Measurements from ENCODE around the gene WEE2. TPM values are rescaled to one million over a fixed set of nuclear protein-coding genes. Genes with fewer than 3 reads are reported as not detected.

WEE2 gene
- total RNA-seq, 1 donor from 2014 or later, result 0.36 TPM

DNA sequence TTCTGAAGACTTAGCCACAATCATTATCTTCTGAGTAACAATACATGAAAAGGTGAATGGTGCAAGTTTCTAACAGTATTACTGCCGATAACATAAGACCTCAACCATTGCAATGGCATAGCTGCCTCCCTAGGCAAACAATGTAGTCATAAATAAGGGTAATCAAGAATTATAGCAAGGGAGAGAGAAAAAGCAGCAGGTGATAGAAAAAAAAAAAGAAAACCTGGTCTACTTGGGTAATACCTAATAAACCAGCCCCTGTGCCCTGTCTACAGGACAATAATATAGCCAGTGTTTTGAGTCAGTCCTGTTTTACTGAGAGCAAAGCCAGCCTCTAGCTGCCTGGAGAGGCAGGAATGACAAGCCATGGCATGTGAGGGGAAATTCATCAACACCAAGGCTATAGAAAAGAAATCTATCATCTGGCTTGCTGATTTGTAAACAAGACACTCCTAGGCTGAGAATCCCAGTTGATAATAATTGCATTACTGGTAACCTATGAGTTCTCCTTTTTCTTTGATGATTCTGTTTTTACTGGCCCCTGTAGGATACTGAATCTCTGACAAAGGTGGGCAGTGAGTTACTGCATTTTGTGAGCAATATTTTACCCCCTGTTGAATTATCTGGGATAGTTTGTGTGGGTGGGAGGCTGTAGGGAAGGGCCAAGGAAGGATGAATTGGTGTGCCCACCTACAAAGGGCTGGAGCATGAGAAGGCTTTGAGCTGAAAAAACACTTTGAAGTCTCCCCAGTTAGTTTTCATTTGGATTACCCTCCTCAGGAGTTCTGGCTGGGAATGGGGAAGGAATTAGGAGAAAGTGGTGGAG, 1.7 kb upstream of the WEE2 start:
- no peak for DNase-seq (ENCODE audit: low spot score, unreplicated experiment)
- Mint-ChIP-seq H3K4me3 (ENCODE audit: low read depth) (peak overlapping the region; percentile 4), H3K27ac (peak overlapping the region; percentile 92), H3K9me3 (ENCODE audit: low read depth) (no peaks in the 10 kb centered on the region), H3K4me1 (ENCODE audit: low read depth) (peaks cover 63% of the 10 kb centered on the region), H3K36me3 (ENCODE audit: insufficient read depth) (no peaks in the 10 kb centered on the region), H3K27me3 (no peaks in the 10 kb centered on the region)
- TF ChIP-seq, protein P1, sequence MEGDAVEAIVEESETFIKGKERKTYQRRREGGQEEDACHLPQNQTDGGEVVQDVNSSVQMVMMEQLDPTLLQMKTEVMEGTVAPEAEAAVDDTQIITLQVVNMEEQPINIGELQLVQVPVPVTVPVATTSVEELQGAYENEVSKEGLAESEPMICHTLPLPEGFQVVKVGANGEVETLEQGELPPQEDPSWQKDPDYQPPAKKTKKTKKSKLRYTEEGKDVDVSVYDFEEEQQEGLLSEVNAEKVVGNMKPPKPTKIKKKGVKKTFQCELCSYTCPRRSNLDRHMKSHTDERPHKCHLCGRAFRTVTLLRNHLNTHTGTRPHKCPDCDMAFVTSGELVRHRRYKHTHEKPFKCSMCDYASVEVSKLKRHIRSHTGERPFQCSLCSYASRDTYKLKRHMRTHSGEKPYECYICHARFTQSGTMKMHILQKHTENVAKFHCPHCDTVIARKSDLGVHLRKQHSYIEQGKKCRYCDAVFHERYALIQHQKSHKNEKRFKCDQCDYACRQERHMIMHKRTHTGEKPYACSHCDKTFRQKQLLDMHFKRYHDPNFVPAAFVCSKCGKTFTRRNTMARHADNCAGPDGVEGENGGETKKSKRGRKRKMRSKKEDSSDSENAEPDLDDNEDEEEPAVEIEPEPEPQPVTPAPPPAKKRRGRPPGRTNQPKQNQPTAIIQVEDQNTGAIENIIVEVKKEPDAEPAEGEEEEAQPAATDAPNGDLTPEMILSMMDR (IDR thresholded peaks at IDR 0.05; ENCODE audit: unreplicated experiment), result no peak

DNA sequence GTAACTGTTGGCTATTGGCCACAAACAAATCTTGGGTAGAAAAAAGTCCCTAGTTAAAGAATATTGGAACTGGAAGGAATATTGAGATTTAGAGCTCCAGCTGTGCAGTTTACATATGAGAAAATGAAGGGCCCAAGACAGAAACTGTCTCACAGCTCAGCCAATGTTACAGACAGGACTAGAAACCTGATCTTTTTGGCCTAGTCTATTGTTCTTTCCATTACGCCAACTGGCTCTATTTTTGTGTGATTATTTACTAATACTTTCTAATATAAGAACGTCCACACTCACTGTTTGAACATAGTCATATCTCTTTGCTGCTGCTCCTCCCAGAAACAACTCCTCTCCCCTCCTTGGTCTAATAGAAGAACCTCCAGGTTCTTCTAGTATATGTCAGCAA, 1.2 kb downstream of the WEE2 start:
- no peaks in the 10 kb centered on the region for H3K9me3 Mint-ChIP-seq (ENCODE audit: low read depth)
- H3K36me3 Mint-ChIP-seq (ENCODE audit: insufficient read depth), result no peaks in the 10 kb centered on the region
- H3K27me3 Mint-ChIP-seq, result no peaks in the 10 kb centered on the region
- H3K4me1 Mint-ChIP-seq (ENCODE audit: low read depth), result peaks cover 54% of the 10 kb centered on the region
- TF ChIP-seq, protein P1 (IDR thresholded peaks at IDR 0.05; ENCODE audit: unreplicated experiment), result no peak
- DNase-seq (ENCODE audit: low spot score, unreplicated experiment), result no peak
- no peak overlapping the region for H3K4me3 Mint-ChIP-seq (ENCODE audit: low read depth)
- no peak overlapping the region for H3K27ac Mint-ChIP-seq

DNA sequence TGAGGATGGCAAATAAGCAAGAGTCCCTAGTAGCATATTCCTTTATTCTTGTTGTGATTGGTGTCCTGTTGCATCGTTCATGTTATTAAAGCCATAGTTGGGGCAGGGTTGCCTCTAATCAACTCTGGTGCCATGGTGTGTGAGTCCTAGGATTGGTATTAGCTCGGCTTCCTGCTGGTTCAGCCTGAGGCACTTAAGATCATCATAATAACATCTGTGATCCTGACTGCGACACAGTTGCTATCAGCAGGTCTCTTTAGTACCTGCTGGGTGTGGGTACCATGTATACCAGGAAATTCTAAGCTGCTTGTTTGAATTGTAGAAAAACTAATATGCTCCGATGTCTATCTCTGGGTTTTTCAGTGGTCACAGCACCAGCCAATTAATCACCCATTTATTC, 1.6 kb downstream of the WEE2 start:
- no peaks in the 10 kb centered on the region for H3K9me3 Mint-ChIP-seq (ENCODE audit: low read depth)
- H3K4me3 Mint-ChIP-seq (ENCODE audit: low read depth), result no peak overlapping the region
- TF ChIP-seq, protein P1 (IDR thresholded peaks at IDR 0.05; ENCODE audit: unreplicated experiment), result no peak
- H3K27me3 Mint-ChIP-seq, result no peaks in the 10 kb centered on the region
- no peaks in the 10 kb centered on the region for H3K36me3 Mint-ChIP-seq (ENCODE audit: insufficient read depth)
- DNase-seq (ENCODE audit: low spot score, unreplicated experiment), result no peak
- no peak overlapping the region for H3K27ac Mint-ChIP-seq
- H3K4me1 Mint-ChIP-seq (ENCODE audit: low read depth), result peaks cover 54% of the 10 kb centered on the region

DNA sequence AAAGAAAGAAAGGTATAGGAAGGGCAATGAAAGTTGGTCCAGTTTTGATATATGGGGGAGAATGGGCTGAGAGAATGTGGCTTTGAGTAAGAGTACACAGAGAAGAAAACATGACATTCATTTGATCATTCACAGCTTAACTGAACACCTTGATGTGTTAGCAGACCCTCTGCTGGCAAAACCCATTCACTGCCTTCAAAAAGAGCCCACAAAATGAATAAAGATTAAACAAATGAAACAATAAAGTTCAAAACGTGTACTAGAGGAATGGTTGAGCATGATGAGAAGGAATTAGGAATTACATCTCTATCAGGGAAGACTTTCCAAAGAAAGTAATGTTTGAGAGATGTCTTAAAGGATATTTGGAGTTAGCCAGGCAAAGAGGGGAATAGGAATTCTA, 2.1 kb downstream of the WEE2 start:
- Mint-ChIP-seq H3K4me1 (ENCODE audit: low read depth) (peaks cover 53% of the 10 kb centered on the region), H3K4me3 (ENCODE audit: low read depth) (no peak overlapping the region), H3K27me3 (no peaks in the 10 kb centered on the region)

DNA sequence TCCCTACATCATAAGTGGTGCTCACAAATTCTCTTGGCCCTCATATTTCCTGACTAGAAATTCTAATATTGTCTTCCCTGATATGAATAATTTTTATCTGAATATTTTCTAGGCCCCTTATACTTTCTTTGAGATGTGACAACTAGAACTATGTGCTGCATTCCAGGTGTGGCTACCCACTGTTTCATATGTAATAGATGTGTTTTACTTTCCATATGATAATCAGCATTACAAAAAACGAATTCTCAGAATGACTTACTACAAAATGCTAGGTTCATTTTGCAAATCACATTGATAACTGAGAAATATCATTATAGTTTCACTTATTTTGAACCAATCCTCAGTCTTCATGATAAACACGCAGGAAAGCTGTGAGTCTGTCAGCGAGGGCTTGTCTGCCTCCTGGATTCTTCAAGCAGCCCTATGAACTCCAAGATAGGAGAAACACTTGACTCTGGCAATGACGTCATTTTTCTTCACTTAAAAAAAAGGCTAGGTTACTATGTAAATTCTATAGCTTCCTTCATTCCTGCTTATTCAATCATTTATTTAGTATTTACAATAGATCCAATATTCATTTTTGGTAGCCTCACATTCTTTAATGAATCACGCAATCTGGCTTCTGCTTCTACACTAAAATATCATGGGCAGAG, 4.6 kb downstream of the WEE2 start:
- H3K36me3 Mint-ChIP-seq (ENCODE audit: insufficient read depth), result no peaks in the 10 kb centered on the region
- no peak overlapping the region for H3K27ac Mint-ChIP-seq
- no peak overlapping the region for H3K4me3 Mint-ChIP-seq (ENCODE audit: low read depth)
- DNase-seq (ENCODE audit: low spot score, unreplicated experiment), result no peak
- TF ChIP-seq, protein P1 (IDR thresholded peaks at IDR 0.05; ENCODE audit: unreplicated experiment), result no peak
- no peaks in the 10 kb centered on the region for H3K27me3 Mint-ChIP-seq
- H3K4me1 Mint-ChIP-seq (ENCODE audit: low read depth), result peaks cover 39% of the 10 kb centered on the region
- no peaks in the 10 kb centered on the region for H3K9me3 Mint-ChIP-seq (ENCODE audit: low read depth)

More for the DNA sequence above, 2.1 kb downstream of the WEE2 start:
- no peak for DNase-seq (ENCODE audit: low spot score, unreplicated experiment)
- no peak overlapping the region for H3K27ac Mint-ChIP-seq
- TF ChIP-seq, protein P1 (IDR thresholded peaks at IDR 0.05; ENCODE audit: unreplicated experiment), result no peak
- H3K36me3 Mint-ChIP-seq (ENCODE audit: insufficient read depth), result no peaks in the 10 kb centered on the region
- no peaks in the 10 kb centered on the region for H3K9me3 Mint-ChIP-seq (ENCODE audit: low read depth)
